Smooth muscle cell (in vitro differentiated cells): ENCODE data around the gene WDR27. TPM values are rescaled to one million over a fixed set of nuclear protein-coding genes. Genes with fewer than 3 reads are reported as not detected.
"Not testable (repeated sequence)": the region's sequence is repeated elsewhere in the genome, so short reads cannot be mapped to it uniquely, and the experiment has no call there.

ENCODE experiments used
- DNase-seq: peaks from one replicate; lab custom pipeline; 2025; ENCODE audit not compliant: unreplicated experiment; lab: John Stamatoyannopoulos, UW
- H2AFZ ChIP-seq: fragments of 200-600 bp; sonication (generic); 2 replicates; pipeline ENCODE4 v1.6.0; 2016; ENCODE audit warnings: antibody characterized with exemption, low read depth, mild to moderate bottlenecking
- H3F3A ChIP-seq: fragments of 200-600 bp; sonication (generic); 2 replicates; pipeline ENCODE4 v1.6.0; 2017; ENCODE audit warnings: antibody characterized with exemption, low read depth
- H3K27ac ChIP-seq: fragments of 200-600 bp; sonication (generic); 2 replicates; pipeline ENCODE4 v1.5.1; 2016; ENCODE audit warnings: low read depth, mild to moderate bottlenecking
- H3K27me3 ChIP-seq: fragments of 200-600 bp; sonication (generic); 2 replicates; pipeline ENCODE4 v1.6.1; 2016; ENCODE audit warnings: low read depth, mild to moderate bottlenecking
- H3K36me3 ChIP-seq: fragments of 200-600 bp; sonication (generic); 2 replicates; pipeline ENCODE4 v1.5.1; 2016; ENCODE audit warnings: low read depth
- H3K4me1 ChIP-seq: fragments of 200-600 bp; sonication (generic); 2 replicates; pipeline ENCODE4 v1.5.1; 2016; ENCODE audit warnings: low read depth
- H3K4me2 ChIP-seq: fragments of 200-600 bp; sonication (generic); 2 replicates; pipeline ENCODE4 v1.6.0; 2016; ENCODE audit warnings: mild to moderate bottlenecking
- H3K4me3 ChIP-seq: fragments of 200-600 bp; sonication (generic); 2 replicates; pipeline ENCODE4 v1.5.1; 2016; ENCODE audit warnings: mild to moderate bottlenecking
- H3K79me2 ChIP-seq: fragments of 200-600 bp; sonication (generic); 2 replicates; pipeline ENCODE4 v1.6.0; 2016; ENCODE audit warnings: low read depth, mild to moderate bottlenecking
- H3K9ac ChIP-seq: fragments of 200-600 bp; sonication (generic); 2 replicates; pipeline ENCODE4 v1.6.0; 2016; ENCODE audit warnings: low read depth
- H3K9me3 ChIP-seq: fragments of 200-600 bp; sonication (generic); replicated peaks from 2 replicates; pipeline ENCODE4 v1.5.1; 2016; ENCODE audit warnings: low read depth
- H4K20me1 ChIP-seq: fragments of 200-600 bp; sonication (generic); 2 replicates; pipeline ENCODE4 v1.6.0; 2016; ENCODE audit warnings: low read depth
- WGBS: methylation state at CpG from one replicate; pipeline ENCODE4 v1.1.7; 2016; ENCODE audit warnings: low lambda C conversion rate; 5-methylcytosine and 5-hydroxymethylcytosine counted together
- polyA plus RNA-seq: library from polyadenylated mRNA; unstranded; fragments of >200 nt; fragmentation: Nextera tagmentation; extraction: Ambion mirVana; gene quantifications from 2 replicates; pipeline ENCODE4 v1.2.1, GENCODE V29; 2016
- total RNA-seq: library from RNA; depleted of rRNA; stranded (reverse); fragments of >200 nt; gene quantifications from 2 replicates; pipeline ENCODE4 v1.2.3, GENCODE V29; 2014
- TF ChIP-seq, protein P1 (sequence below): fragments of 200-600 bp; sonication (generic); IDR thresholded peaks from 2 replicates; pipeline ENCODE4 v1.5.1; 2017; ENCODE audit warnings: borderline replicate concordance, mild to moderate bottlenecking, antibody characterized with exemption; ENCODE audit not compliant: insufficient read depth, poor library complexity, severe bottlenecking

The WDR27 gene
- total and polyA plus RNA-seq, 2 experiments from 2014 or later: 26.0 to 47.0 TPM

DNA sequence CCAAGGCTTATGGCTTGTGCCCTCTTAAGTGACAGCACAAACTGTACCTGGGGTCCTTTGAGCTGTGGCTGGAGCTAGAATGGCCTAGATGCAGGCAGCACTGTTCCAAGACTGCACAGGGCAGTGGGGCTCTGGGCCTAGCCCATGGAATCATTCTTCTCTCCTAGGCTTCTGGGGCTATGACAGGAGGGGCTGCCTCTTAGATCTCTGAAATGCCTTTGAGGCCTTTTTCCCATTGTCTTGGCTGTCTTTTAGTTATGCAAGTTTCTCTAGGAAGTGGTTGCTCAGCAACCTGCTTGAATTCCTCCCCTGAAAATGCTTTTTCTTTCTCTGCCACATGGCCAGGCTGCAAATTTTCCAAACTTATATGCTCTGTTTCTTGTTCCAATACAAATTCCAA is 183.4 kb downstream of the WDR27 start:
- no peak overlapping the region for H3K4me3 ChIP-seq
- H3K79me2 ChIP-seq: no peaks in the 10 kb centered on the region
- DNase-seq: no peak
- H3K9ac ChIP-seq: no peak overlapping the region
- no peak overlapping the region for H2AFZ ChIP-seq
- H3K27ac ChIP-seq: no peak overlapping the region
- no peaks in the 10 kb centered on the region for H3K4me1 ChIP-seq
- peaks cover 8% of the 10 kb centered on the region for H3K9me3 ChIP-seq
- no peak overlapping the region for H3K4me2 ChIP-seq
- TF ChIP-seq, protein P1, sequence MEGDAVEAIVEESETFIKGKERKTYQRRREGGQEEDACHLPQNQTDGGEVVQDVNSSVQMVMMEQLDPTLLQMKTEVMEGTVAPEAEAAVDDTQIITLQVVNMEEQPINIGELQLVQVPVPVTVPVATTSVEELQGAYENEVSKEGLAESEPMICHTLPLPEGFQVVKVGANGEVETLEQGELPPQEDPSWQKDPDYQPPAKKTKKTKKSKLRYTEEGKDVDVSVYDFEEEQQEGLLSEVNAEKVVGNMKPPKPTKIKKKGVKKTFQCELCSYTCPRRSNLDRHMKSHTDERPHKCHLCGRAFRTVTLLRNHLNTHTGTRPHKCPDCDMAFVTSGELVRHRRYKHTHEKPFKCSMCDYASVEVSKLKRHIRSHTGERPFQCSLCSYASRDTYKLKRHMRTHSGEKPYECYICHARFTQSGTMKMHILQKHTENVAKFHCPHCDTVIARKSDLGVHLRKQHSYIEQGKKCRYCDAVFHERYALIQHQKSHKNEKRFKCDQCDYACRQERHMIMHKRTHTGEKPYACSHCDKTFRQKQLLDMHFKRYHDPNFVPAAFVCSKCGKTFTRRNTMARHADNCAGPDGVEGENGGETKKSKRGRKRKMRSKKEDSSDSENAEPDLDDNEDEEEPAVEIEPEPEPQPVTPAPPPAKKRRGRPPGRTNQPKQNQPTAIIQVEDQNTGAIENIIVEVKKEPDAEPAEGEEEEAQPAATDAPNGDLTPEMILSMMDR: no peak
- H3K27me3 ChIP-seq: no peaks in the 10 kb centered on the region
- H3K36me3 ChIP-seq: peaks cover 5% of the 10 kb centered on the region
- H3F3A ChIP-seq: no peaks in the 10 kb centered on the region
- no peaks in the 10 kb centered on the region for H4K20me1 ChIP-seq

DNA sequence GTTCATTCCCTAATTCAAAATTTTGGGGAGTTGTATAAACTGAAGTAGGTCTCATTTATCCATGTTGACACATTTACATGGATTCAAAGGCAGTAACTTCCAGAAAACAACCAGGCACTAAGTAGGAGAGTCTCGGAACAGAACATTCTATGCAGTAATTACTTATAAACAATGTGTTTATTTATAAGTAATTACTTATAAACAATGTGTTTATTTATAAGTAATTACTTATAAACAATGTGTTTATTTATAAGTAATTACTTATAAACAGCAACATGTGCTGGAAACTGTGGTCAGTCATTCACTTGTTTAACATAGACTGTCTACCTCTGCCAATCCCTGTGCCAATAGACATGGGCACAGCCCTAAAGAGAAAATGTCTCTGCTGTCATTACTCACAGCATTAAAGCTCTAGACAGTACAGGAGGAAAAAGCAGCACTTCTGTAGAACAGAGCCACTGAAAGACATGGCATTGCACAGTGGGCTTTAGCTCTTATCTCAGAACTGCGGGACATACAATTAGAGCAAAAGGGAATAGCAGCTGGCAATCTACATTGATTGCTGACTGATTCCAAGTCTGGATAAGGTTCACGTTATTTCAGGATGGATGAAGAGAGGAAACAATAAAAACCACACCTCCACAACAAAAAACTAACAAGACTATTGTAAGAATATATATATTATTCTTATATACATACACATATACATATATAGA is 188.2 kb downstream of the WDR27 start:
- DNase-seq: no peak
- Histone ChIP-seq H3K9ac (no peak overlapping the region), H3K27ac (no peak overlapping the region), H3K4me3 (no peak overlapping the region), H3K79me2 (no peaks in the 10 kb centered on the region), H3K27me3 (no peaks in the 10 kb centered on the region), H3K4me2 (no peak overlapping the region), H3K4me1 (no peaks in the 10 kb centered on the region), H2AFZ (no peak overlapping the region), H4K20me1 (no peaks in the 10 kb centered on the region), H3F3A (no peaks in the 10 kb centered on the region), H3K36me3 (peaks cover 1% of the 10 kb centered on the region), H3K9me3 (no peaks in the 10 kb centered on the region)
- WGBS: 71% methylated on average over 3 of the region's 3 CpGs
- TF ChIP-seq, protein P1: no peak

DNA sequence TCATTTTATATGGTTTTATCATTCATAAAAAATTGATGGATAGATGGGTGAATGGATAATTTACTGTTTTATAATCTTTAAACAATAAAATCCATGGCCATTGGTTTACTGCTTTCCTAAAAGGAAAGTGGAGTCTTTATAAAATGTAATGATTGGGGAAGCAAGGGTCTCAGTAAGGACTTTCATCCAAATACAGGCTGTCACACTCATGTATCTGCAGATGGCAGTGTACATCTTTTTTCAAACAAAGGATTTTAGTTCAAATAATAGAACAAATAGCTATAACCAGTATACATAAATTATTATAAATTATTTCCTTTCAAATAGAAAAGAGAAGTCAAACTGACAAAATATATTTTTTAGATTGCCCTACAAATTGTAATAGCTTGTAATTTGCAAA is 190.0 kb downstream of the WDR27 start:
- H2AFZ ChIP-seq, H3K27me3 ChIP-seq, DNase-seq, H3K27ac ChIP-seq, H3K4me1 ChIP-seq, H3K36me3 ChIP-seq, H3K4me2 ChIP-seq, H3K79me2 ChIP-seq, H3K4me3 ChIP-seq, H4K20me1 ChIP-seq, H3F3A ChIP-seq, H3K9ac ChIP-seq, H3K9me3 ChIP-seq: not testable (repeated sequence)

DNA sequence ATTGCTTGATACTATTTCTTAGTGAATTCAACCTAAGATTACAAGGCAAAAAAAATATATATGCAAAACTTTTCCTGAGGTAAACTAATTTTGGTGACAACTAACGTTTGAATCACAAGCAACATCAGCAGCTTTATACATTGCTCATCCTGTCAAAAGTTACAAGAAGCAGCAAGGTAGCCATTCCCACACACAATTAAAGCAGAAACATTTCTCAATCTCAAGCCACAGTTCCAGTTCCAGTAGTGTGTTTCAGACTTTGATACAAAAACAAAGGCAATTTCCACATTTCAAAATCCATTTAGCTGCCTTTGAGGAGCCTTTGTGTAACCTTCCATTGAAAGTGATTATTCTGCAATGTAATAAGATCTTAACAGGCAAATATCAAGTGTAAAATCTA is 191.0 kb downstream of the WDR27 start:
- H3K4me1 ChIP-seq: no peaks in the 10 kb centered on the region
- TF ChIP-seq, protein P1: no peak
- no peak overlapping the region for H3K4me2 ChIP-seq
- no peak overlapping the region for H2AFZ ChIP-seq
- H3K9ac ChIP-seq: no peak overlapping the region
- no peak for DNase-seq
- WGBS: 80% methylated on average over 1 of the region's 1 CpG
- no peaks in the 10 kb centered on the region for H3K9me3 ChIP-seq
- H4K20me1 ChIP-seq: no peaks in the 10 kb centered on the region
- no peaks in the 10 kb centered on the region for H3K27me3 ChIP-seq
- H3K27ac ChIP-seq: no peak overlapping the region
- H3K36me3 ChIP-seq: no peaks in the 10 kb centered on the region
- no peak overlapping the region for H3K4me3 ChIP-seq
- H3F3A ChIP-seq: no peaks in the 10 kb centered on the region
- no peaks in the 10 kb centered on the region for H3K79me2 ChIP-seq
